ENCODE data around the gene MAP3K1.

Gene MAP3K1

GRCh38 chr5:56917534-56917933 lies 102.2 kb downstream of the MAP3K1 start:
- TF ChIP-seq CTCF (IDR thresholded peaks at IDR 0.05), result no peak

GRCh38 chr5:56918054-56918453 lies 102.7 kb downstream of the MAP3K1 start:
- no peak overlapping the region for H3K4me3 ChIP-seq (ENCODE audit: low read depth in 1 of 2, low read length in 1 of 2)
- no peak overlapping the region for H3K27ac ChIP-seq
- TF ChIP-seq CTCF (IDR thresholded peaks at IDR 0.05), result no peak
- H3K27me3 ChIP-seq, result no peaks in the 10 kb centered on the region
- no peaks in the 10 kb centered on the region for H3K4me1 ChIP-seq (ENCODE audit: control insufficient read depth in 1 of 2, insufficient read depth in 1 of 2, low read depth in 1 of 2, low read length in 1 of 2)
- peaks cover 13% of the 10 kb centered on the region for H3K36me3 ChIP-seq
- no peaks in the 10 kb centered on the region for H3K9me3 ChIP-seq

More at GRCh38 chr5:56917534-56917933, 102.2 kb downstream of the MAP3K1 start:
- Histone ChIP-seq H3K9me3 (no peaks in the 10 kb centered on the region), H3K36me3 (peaks cover 8% of the 10 kb centered on the region), H3K27me3 (no peaks in the 10 kb centered on the region), H3K4me1 (ENCODE audit: control insufficient read depth in 1 of 2, insufficient read depth in 1 of 2, low read depth in 1 of 2, low read length in 1 of 2) (no peaks in the 10 kb centered on the region), H3K4me3 (ENCODE audit: low read depth in 1 of 2, low read length in 1 of 2) (no peak overlapping the region), H3K27ac (no peak overlapping the region)

- Histone ChIP-seq H3K4me1 (ENCODE audit: control insufficient read depth in 1 of 2, insufficient read depth in 1 of 2, low read depth in 1 of 2, low read length in 1 of 2) (no peaks in the 10 kb centered on the region), H3K36me3 (peaks cover 27% of the 10 kb centered on the region), H3K4me3 (ENCODE audit: low read depth in 1 of 2, low read length in 1 of 2) (no peak overlapping the region), H3K27ac (no peak overlapping the region), H3K27me3 (no peaks in the 10 kb centered on the region), H3K9me3 (no peaks in the 10 kb centered on the region)
- no peak for TF ChIP-seq CTCF (IDR thresholded peaks at IDR 0.05)
Measured at GRCh38 chr5:56919942-56920662, 104.8 kb downstream of the MAP3K1 start.

- H3K36me3 ChIP-seq, result peaks cover 37% of the 10 kb centered on the region
- H3K4me1 ChIP-seq (ENCODE audit: control insufficient read depth in 1 of 2, insufficient read depth in 1 of 2, low read depth in 1 of 2, low read length in 1 of 2), result no peaks in the 10 kb centered on the region
- no peak overlapping the region for H3K4me3 ChIP-seq (ENCODE audit: low read depth in 1 of 2, low read length in 1 of 2)
- no peak overlapping the region for H3K27ac ChIP-seq
- no peak for TF ChIP-seq CTCF (IDR thresholded peaks at IDR 0.05)
- no peaks in the 10 kb centered on the region for H3K9me3 ChIP-seq
- no peaks in the 10 kb centered on the region for H3K27me3 ChIP-seq
Measured at GRCh38 chr5:56922922-56923321, 107.6 kb downstream of the MAP3K1 start.

- Histone ChIP-seq H3K27me3 (no peaks in the 10 kb centered on the region), H3K4me3 (ENCODE audit: low read depth in 1 of 2, low read length in 1 of 2) (no peak overlapping the region), H3K27ac (no peak overlapping the region), H3K36me3 (peaks cover 61% of the 10 kb centered on the region), H3K4me1 (ENCODE audit: control insufficient read depth in 1 of 2, insufficient read depth in 1 of 2, low read depth in 1 of 2, low read length in 1 of 2) (no peaks in the 10 kb centered on the region), H3K9me3 (no peaks in the 10 kb centered on the region)
- TF ChIP-seq CTCF (IDR thresholded peaks at IDR 0.05), result no peak
Measured at GRCh38 chr5:56934325-56934724, 119.0 kb downstream of the MAP3K1 start.
